Trophoblast cell (in vitro differentiated cells and primary cell): Measurements from ENCODE around the gene TUB.

Experiments used
- DNase-seq, 2 donors: peaks; one replicate each; pipeline ENCODE4 v3.0.0-alpha.2; 2016
- H2AFZ ChIP-seq: 2 replicates; pipeline ENCODE4 v1.6.1; 2013; ENCODE audit warnings: low read length, moderate library complexity, mild to moderate bottlenecking; ENCODE audit not compliant: insufficient read depth, poor library complexity
- H2AK5ac ChIP-seq: 2 replicates; pipeline ENCODE4 v1.6.1; 2013; ENCODE audit warnings: mild to moderate bottlenecking, low read length
- H2BK120ac ChIP-seq: 2 replicates; pipeline ENCODE4 v1.6.1; 2013; ENCODE audit warnings: low read length, mild to moderate bottlenecking, moderate library complexity; ENCODE audit not compliant: insufficient read depth, poor library complexity
- H2BK12ac ChIP-seq: 2 replicates; pipeline ENCODE4 v1.6.1; 2013; ENCODE audit warnings: mild to moderate bottlenecking, low read length, moderate library complexity
- H2BK5ac ChIP-seq: 2 replicates; pipeline ENCODE4 v1.6.1; 2013; ENCODE audit warnings: low read length, low read depth, moderate library complexity, mild to moderate bottlenecking; ENCODE audit not compliant: poor library complexity
- H3K14ac ChIP-seq: 2 replicates; pipeline ENCODE4 v1.6.1; 2013; ENCODE audit warnings: mild to moderate bottlenecking, low read length
- H3K18ac ChIP-seq: 2 replicates; pipeline ENCODE4 v1.6.1; 2013; ENCODE audit warnings: mild to moderate bottlenecking, low read length
- H3K23ac ChIP-seq: 2 replicates; pipeline ENCODE4 v1.6.1; 2013; ENCODE audit warnings: low read length
- H3K27ac ChIP-seq: 2 replicates; pipeline ENCODE4 v1.5.1; 2013; ENCODE audit warnings: low read depth, mild to moderate bottlenecking, inconsistent platforms, low read length, moderate library complexity
- H3K27me3 ChIP-seq: 2 replicates; pipeline ENCODE4 v1.6.1; 2013; ENCODE audit warnings: inconsistent platforms, mild to moderate bottlenecking, low read length, moderate library complexity; ENCODE audit not compliant: insufficient read depth
- H3K36me3 ChIP-seq, 2 experiments: 1 replicate in 1 of 2; 2 replicates in 1 of 2; pipeline ENCODE4 v1.6.1; 2013; ENCODE audit warnings: low read length in 2 of 2, mild to moderate bottlenecking in 2 of 2, moderate library complexity in 1 of 2; ENCODE audit not compliant: insufficient read depth in 2 of 2, control insufficient read depth in 1 of 2
- H3K4ac ChIP-seq: 2 replicates; pipeline ENCODE4 v1.6.1; 2013; ENCODE audit warnings: low read depth, mild to moderate bottlenecking, low read length, moderate library complexity
- H3K4me1 ChIP-seq, 2 experiments: 1 replicate in 1 of 2; 2 replicates in 1 of 2; pipeline ENCODE4 v1.6.1; 2013; ENCODE audit warnings: low read length in 2 of 2, mild to moderate bottlenecking in 2 of 2, moderate library complexity in 1 of 2; ENCODE audit not compliant: insufficient read depth in 2 of 2, control insufficient read depth in 1 of 2
- H3K4me2 ChIP-seq: 2 replicates; pipeline ENCODE4 v1.6.1; 2013; ENCODE audit warnings: inconsistent platforms, mild to moderate bottlenecking, low read length, moderate library complexity
- H3K4me3 ChIP-seq: 2 replicates; pipeline ENCODE4 v1.5.1; 2013; ENCODE audit warnings: mild to moderate bottlenecking, low read depth, low read length, inconsistent platforms
- H3K79me1 ChIP-seq: one replicate; pipeline ENCODE4 v1.6.1; 2013; ENCODE audit warnings: low read length
- H3K79me2 ChIP-seq: 2 replicates; pipeline ENCODE4 v1.6.1; 2013; ENCODE audit warnings: low read length, mild to moderate bottlenecking; ENCODE audit not compliant: control insufficient read depth, insufficient read depth, poor library complexity
- H3K9ac ChIP-seq: 2 replicates; pipeline ENCODE4 v1.6.1; 2013; ENCODE audit warnings: mild to moderate bottlenecking, low read length
- H3K9me3 ChIP-seq: 2 replicates; pipeline ENCODE4 v1.6.1; 2013; ENCODE audit warnings: low read depth, mild to moderate bottlenecking, control low read depth, inconsistent platforms, low read length; ENCODE audit not compliant: insufficient read depth
- H4K12ac ChIP-seq: 2 replicates; pipeline ENCODE4 v1.6.1; 2013; ENCODE audit warnings: low read depth, mild to moderate bottlenecking, low read length, moderate library complexity
- H4K8ac ChIP-seq: 2 replicates; pipeline ENCODE4 v1.6.1; 2013; ENCODE audit warnings: low read depth, mild to moderate bottlenecking, low read length, moderate library complexity
- H4K91ac ChIP-seq: one replicate; pipeline ENCODE4 v1.6.1; 2013; ENCODE audit warnings: low read depth, mild to moderate bottlenecking, low read length, moderate library complexity
- WGBS: extraction: QIAGEN DNeasy Blood & Tissue Kit; methylation state at CpG from one replicate; pipeline ENCODE4 v1.1.7; 2013; ENCODE audit warnings: missing lambda C conversion rate; ENCODE audit not compliant: insufficient read length, insufficient coverage; ENCODE audit errors: extremely low coverage; 5-methylcytosine and 5-hydroxymethylcytosine counted together

The TUB gene

GRCh38 chr11:8095371-8095770, 14.4 kb downstream of the TUB start:
- no peaks in the 10 kb centered on the region for H3K9me3 ChIP-seq

GRCh38 chr11:8095806-8096522, 15.0 kb downstream of the TUB start:
- Histone ChIP-seq H4K12ac (no peak overlapping the region), H3K27me3 (no peaks in the 10 kb centered on the region), H3K23ac (no peak overlapping the region), H3K9me3 (no peaks in the 10 kb centered on the region), H2BK120ac (no peak overlapping the region), H4K91ac (no peak overlapping the region), H3K18ac (no peak overlapping the region), H3K36me3 (peaks cover 17 to 39% of the 10 kb centered on the region in 2 experiments), H2BK12ac (no peak overlapping the region), H2BK5ac (no peak overlapping the region), H3K4me3 (no peak overlapping the region), H3K4ac (no peak overlapping the region), H3K79me1 (no peaks in the 10 kb centered on the region), H2AFZ (no peak overlapping the region), H2AK5ac (no peak overlapping the region), H3K79me2 (no peaks in the 10 kb centered on the region), H3K4me1 (no peaks in the 10 kb centered on the region), H3K9ac (no peak overlapping the region), H3K4me2 (no peak overlapping the region), H3K14ac (no peak overlapping the region), H4K8ac (no peak overlapping the region), H3K27ac (no peak overlapping the region)
- no peak for DNase-seq
- WGBS = no CpG with 5 or more reads among the region's 5 CpGs

More at GRCh38 chr11:8095371-8095770, 14.4 kb downstream of the TUB start:
- no peak for DNase-seq
- WGBS = no CpG with 5 or more reads among the region's 12 CpGs
- H3K79me1 ChIP-seq = no peaks in the 10 kb centered on the region
- no peak overlapping the region for H3K9ac ChIP-seq
- H3K4me1 ChIP-seq = no peaks in the 10 kb centered on the region
- H3K14ac ChIP-seq = no peak overlapping the region
- H4K91ac ChIP-seq = no peak overlapping the region
- H3K27ac ChIP-seq = no peak overlapping the region
- H3K36me3 ChIP-seq = peaks cover 17 to 33% of the 10 kb centered on the region in 2 experiments
- no peaks in the 10 kb centered on the region for H3K79me2 ChIP-seq
- H4K12ac ChIP-seq = no peak overlapping the region
- H3K18ac ChIP-seq = no peak overlapping the region
- no peak overlapping the region for H2BK5ac ChIP-seq
- H2BK120ac ChIP-seq = no peak overlapping the region
- H2AK5ac ChIP-seq = no peak overlapping the region
- no peak overlapping the region for H4K8ac ChIP-seq
- H3K4me3 ChIP-seq = no peak overlapping the region
- no peak overlapping the region for H2AFZ ChIP-seq
- H3K23ac ChIP-seq = no peak overlapping the region
- no peak overlapping the region for H3K4ac ChIP-seq
- H3K27me3 ChIP-seq = no peaks in the 10 kb centered on the region
- H3K4me2 ChIP-seq = no peak overlapping the region
- H2BK12ac ChIP-seq = no peak overlapping the region

- H3K36me3 ChIP-seq = peaks cover 21 to 40% of the 10 kb centered on the region in 2 experiments
- H3K4me1 ChIP-seq = no peaks in the 10 kb centered on the region
- H3K79me2 ChIP-seq = no peaks in the 10 kb centered on the region
- H4K8ac ChIP-seq = no peak overlapping the region
- H3K9ac ChIP-seq = no peak overlapping the region
- no peak for DNase-seq
- no peak overlapping the region for H2BK120ac ChIP-seq
- H3K23ac ChIP-seq = no peak overlapping the region
- no CpG with 5 or more reads among the region's 6 CpGs for WGBS
- no peak overlapping the region for H3K4ac ChIP-seq
- no peaks in the 10 kb centered on the region for H3K27me3 ChIP-seq
- H2BK5ac ChIP-seq = no peak overlapping the region
- H3K79me1 ChIP-seq = no peaks in the 10 kb centered on the region
- no peak overlapping the region for H3K4me3 ChIP-seq
- no peak overlapping the region for H2AFZ ChIP-seq
- no peak overlapping the region for H3K14ac ChIP-seq
- H4K12ac ChIP-seq = no peak overlapping the region
- no peak overlapping the region for H4K91ac ChIP-seq
- no peak overlapping the region for H3K4me2 ChIP-seq
- H2BK12ac ChIP-seq = no peak overlapping the region
- H3K9me3 ChIP-seq = no peaks in the 10 kb centered on the region
- H3K18ac ChIP-seq = no peak overlapping the region
- no peak overlapping the region for H2AK5ac ChIP-seq
- no peak overlapping the region for H3K27ac ChIP-seq
Measured at GRCh38 chr11:8096575-8096974, 15.6 kb downstream of the TUB start.

- no peak overlapping the region for H3K4ac ChIP-seq
- no CpG with 5 or more reads among the region's 8 CpGs for WGBS
- no peak overlapping the region for H3K14ac ChIP-seq
- H3K4me1 ChIP-seq = no peaks in the 10 kb centered on the region
- H3K79me1 ChIP-seq = no peaks in the 10 kb centered on the region
- no peak overlapping the region for H3K27ac ChIP-seq
- H3K36me3 ChIP-seq = peaks cover 23 to 44% of the 10 kb centered on the region in 2 experiments
- no peak overlapping the region for H3K18ac ChIP-seq
- no peak overlapping the region for H4K8ac ChIP-seq
- no peak overlapping the region for H3K4me2 ChIP-seq
- no peak overlapping the region for H4K12ac ChIP-seq
- H2AK5ac ChIP-seq = no peak overlapping the region
- H3K23ac ChIP-seq = no peak overlapping the region
- no peaks in the 10 kb centered on the region for H3K79me2 ChIP-seq
- H2BK120ac ChIP-seq = no peak overlapping the region
- H2AFZ ChIP-seq = no peak overlapping the region
- H3K4me3 ChIP-seq = no peak overlapping the region
- H2BK12ac ChIP-seq = no peak overlapping the region
- no peak overlapping the region for H3K9ac ChIP-seq
- H3K9me3 ChIP-seq = no peaks in the 10 kb centered on the region
- no peak overlapping the region for H2BK5ac ChIP-seq
- DNase-seq = no peak
- H3K27me3 ChIP-seq = no peaks in the 10 kb centered on the region
- H4K91ac ChIP-seq = no peak overlapping the region
Measured at GRCh38 chr11:8097062-8097461, 16.1 kb downstream of the TUB start.
